GM21737 (cell line): ENCODE measurements around the gene IGF2.

Experiments used
- ATAC-seq: cut with Tn5 transposase; IDR thresholded peaks from one replicate; pipeline ENCODE4 v1.9.1; 2021; ENCODE audit warnings: mild to moderate bottlenecking, moderate library complexity; ENCODE audit not compliant: unreplicated experiment

The IGF2 gene

DNA sequence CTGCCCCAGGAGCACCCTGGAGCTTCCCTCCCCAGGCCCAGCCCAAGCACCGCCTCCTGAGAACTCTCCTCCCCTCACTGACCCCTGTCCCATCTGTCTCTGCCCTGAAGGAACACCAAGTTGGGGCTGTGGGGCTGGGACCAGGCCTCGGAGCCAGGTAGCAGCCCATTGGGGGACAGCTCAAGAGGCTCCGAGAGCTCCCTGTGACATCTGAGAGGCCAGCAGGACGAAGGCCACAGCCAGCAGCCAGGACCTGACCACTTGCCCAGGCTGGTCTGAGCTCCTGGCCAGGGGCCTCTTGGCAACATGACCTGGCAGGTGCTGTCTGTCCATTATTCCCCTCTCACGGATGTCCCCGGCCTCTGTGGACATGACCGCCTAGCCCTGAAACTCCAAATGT lies 33.7 kb downstream of the IGF2 start:
- ATAC-seq = no peak

DNA sequence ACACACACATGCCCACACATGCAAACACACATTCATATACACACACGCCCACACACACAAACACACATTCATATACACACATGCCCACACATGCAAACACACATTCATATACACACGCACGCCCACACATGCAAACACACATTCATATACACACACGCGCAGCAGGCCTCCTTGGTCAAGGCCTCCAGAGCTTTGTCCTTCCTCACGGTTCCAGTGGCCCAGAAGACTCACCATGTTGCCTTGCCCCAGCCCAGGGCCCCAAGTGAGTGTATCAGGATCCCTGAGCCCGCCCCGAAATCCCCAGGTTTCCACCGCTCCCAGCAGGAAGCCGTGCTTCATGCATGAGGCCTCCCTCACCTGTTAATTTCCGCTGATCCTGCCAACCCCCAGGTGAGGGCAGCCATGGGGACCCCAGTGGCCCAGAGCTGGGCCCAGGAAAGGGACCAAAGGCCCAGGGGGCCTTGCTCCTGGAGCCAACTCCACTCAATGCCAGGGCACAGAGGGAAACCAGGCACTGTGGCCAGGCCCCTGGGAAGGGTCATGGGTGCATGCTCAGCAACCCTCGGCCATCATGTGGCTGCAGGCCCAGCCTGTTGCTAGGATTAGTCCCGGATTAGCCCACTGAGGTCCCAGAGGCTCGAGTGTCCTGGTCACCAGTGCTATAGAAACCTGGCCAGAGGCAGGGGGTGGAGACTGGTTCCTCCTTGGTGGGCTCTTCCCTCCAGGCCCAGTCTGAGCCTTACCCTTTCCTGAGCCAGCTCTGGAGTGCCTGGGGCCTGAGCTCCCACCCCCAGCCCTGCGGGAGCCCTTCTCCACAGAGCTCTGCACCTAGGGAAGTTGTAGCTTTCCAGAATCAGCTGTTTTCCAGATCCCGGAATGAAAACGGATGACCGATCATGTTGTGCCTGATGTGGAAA lies 34.4 kb downstream of the IGF2 start:
- ATAC-seq = no peak

DNA sequence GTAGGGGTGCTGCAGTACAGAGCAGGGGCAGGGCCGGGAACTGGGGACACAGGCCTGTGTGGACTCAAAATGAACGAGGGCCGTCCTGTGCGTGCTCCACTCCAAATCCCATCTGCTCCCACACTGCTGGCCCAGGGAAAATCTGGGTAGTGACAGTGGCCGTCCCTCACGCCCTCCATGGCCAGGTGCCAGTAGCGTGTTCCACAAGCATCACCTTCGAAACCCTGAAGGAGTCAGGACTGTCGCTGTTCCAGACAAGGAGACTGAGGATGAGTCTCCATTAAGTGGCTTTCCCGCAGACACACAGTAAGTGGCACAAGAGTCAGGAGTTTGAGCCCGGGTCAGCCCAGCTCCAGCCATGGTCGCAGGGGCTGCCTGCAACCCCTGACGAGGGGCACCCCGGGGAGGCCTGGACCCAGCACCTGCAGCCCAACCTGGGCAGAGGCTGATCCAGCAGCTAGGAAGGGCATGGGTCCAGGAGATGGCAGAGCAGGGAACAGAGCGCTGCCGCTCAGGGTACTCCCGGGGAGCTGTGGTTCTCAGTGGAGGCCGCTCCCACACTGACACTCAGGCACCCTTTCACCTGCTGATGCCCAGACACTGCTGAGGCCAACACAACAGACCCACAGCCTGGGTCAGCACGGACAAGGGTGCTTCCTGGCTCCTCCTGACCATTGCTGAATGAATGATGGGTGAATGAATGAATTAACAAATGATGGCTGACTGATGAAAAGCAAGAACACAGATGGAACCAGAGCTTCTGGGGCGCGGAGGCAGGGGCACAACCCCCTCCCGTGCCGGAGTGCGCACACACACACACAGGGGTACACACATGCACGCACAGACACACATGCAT lies 35.3 kb downstream of the IGF2 start:
- ATAC-seq = no peak

DNA sequence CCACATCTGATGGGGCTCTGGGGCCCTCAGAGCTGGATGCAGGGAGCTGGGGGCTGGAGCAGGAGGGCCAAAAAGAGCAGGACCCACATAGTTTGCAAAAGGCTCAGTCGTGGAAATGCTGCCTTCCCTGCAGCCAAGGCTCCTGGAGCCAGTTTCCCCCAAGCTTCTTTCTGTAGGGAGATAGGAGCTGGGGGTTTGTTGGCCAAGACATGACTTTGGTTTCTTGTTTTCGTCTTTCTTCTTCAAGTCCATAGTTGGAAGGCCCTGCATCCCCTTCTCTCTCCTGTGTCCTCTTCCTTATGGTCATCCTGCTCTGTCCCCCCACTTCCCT lies 36.3 kb downstream of the IGF2 start:
- no peak for ATAC-seq

DNA sequence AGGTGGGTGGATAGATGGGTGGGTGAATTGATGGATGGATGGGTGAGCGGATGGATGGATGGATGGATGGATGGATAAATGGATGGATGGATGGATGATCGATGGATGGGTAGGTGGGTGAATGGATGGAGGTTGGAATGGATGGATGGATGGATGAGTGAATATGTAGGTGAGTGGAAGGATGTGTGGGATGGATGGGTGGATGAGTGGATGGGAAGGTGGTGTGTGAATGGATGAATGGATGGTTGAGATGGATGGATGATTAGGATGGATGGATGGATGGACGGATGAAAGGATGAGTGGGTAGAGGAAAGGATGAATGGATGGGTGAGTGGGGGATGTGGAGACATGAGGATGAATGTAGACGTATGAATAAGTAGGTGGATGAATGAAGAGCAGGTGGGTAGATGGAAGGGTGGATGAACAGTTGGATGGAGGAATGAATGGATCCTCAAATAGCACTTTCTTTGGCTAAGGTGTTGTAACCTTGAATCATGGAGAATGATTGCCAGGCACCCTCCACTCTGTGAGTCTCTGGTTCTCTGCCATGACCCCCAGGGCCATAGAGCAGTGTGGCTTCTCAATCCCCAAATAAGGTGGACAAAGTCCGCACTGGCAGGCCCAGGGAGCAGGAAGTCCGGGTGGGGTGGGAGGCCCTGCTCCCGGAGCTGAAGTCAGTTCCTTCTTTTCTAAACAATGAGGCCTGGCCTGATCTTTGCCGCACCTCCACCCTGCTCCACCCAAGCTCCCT lies 36.9 kb downstream of the IGF2 start:
- no peak for ATAC-seq

DNA sequence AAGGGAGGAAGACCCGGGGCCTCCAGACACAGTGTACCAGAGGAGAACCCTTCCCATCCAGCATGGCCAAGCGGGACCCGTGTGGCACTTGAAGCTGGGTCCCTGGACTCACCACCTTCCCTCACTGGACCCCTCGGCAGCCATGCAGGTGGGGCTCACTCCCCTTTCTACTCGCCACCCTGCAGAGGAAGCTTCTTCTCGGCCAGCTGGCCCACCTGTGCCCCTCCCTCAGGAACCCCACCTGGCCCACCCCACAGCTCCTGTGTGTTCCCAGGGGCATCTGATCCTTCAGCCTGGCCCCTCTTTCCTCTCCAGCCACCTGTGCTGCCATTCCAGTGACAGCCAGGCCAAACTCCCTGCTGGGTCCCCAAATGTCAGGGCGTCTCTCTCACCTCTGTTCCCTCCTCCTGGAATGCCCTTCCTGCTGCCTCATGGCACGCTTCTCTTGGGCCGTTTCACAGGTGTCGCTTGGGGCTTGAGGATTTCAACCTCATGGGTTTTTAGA lies 38.0 kb downstream of the IGF2 start:
- ATAC-seq = no peak

DNA sequence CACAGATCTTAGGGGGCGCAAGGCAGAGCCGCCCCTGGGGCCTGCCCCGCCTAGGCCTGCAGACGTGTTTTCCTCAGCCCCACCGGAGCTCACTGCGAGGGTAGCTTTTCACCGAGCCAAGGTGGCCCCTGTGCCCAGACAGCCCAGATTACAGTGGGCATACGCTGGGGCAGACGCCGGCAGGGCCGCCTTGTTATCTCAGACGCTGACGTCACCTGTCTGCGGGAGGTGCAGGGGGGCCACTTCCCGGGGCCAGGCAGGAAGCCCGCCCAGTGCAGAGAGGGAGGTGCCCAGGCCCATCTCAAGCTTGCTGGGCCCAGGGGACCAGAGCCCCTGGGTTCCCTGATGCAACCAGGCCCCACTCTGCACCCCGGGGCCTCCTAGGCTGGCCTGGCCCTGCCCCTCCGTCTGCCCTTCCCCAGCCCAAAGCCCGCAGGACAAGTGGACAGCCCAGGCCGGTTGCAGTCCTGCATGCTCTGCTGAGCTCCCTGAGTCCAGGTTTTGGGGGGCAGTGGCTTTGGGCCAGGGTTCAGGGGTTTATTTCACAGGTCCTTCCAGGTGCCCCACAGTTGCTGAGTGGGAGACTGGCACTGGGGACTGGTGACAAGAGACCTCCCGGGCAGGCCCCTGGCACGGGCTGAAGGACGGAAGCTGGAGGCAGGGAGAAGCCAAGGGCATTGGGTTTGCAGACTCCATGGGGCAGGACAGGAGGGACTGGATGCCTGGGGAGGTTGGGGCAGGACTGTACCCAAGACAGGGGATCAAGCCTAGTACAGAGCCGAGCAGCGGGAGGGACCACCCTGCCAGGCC lies 38.6 kb downstream of the IGF2 start:
- no peak for ATAC-seq

DNA sequence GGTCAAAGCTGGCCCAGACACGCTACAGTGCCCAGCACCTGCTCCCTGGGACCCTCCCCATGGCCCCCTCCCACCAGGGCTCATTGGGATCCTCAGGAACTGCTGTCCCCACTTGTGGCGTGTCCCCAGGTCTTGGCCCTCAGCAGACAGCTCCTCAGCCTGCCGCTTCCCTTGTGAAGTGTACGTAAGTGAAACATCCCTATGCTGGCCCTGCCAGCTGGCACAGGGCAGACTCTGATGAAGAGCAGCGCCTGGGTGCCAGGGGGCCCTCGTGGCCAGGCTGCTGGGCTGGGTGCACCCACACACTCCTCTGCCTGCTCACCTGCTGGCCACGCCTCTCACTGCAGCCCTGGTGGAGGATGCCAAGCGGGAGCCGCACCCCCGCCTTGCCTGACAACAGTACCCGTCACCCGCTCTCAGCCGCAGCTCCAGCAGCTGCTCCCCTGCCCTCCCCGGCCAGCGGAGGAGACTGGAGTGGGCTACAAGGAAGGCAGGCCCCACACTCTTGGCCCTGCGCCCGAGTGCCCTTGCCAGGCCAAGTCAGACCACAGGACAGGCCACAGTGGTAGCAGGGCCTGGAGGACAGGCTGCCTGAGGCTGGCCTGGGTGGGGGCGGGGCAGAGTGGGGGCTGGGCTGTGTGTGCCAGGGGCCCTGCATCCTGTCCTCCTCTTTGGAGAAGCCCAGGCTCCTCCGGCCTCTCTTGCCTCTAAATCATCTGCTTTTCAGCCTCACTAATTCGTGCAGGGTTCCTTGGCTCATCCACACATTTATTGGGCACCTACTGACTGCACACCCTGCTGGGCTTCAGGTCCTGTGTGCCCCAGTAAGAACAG lies 39.5 kb downstream of the IGF2 start:
- no peak for ATAC-seq

DNA sequence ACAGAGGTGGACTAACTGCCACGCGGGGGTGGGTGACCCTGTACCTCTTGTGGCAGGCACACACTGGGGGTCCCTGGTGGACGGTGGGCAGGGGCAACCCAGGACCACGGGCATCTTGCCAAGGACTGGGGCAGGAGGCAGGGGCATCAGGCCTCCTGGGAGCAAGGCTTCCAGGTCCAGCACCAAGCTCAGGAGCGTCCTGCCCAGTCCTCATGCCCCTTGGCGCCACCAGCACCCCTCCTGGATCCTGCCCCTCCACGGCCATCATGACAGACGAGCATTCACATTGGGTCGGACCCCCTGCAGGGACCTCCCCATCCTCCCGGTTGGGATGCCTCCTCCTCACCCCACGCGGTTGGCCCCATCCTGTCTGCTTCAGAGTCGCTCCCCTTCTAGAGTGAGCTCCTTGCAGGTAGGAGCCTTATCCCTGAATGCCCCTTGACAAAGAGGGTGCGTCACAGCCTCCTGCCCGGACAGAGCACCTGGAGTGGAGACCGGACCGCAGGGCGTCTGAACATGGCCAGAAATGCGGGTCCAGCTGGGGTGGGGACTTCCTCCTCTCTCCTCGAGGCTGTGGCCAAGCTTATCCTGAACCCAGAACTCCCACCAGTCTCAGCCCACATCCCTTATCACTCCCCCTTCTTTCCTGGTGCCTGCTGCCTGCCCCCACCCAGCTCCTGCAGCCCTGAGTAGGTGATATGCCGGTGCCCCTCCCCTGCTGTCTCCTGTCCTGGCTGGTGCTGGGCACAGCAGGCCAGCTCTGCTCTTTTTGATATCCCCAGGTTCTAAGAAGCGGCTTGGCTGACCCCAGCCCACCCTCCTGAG lies 40.3 kb downstream of the IGF2 start:
- ATAC-seq = no peak

DNA sequence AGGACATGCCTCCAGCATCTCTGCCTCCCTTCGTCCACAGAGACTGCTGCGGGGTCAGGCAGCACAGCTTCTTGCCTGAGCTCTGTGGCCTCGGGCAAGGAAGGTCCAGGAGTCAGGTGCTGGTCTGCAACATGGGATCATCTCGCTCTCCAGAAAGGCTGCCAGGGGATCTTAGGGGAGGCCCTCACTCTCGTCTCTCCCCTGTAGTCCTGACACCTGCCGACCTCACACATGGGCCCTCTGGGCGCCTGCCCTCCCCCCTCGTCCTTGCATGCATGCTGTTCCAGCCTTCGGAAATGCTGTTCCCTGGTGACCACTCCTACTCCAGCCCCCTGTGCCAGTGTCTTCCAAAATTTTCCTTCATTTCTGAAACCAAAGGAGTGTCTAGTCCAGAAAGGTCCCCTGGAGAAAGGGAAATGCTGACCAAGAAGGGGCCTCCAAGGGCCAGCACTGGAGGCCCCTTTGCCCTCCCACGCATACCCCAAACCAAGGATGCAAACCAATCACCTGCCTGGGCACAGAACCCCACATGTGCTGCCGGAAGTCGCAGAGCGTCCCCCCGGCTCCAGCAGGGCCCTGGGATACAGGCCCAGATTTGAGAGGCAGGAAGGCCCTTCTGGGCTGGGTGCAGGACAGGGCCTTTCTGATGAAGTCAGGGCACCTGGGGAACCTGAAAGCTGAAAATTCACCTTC lies 41.0 kb downstream of the IGF2 start:
- ATAC-seq = no peak

DNA sequence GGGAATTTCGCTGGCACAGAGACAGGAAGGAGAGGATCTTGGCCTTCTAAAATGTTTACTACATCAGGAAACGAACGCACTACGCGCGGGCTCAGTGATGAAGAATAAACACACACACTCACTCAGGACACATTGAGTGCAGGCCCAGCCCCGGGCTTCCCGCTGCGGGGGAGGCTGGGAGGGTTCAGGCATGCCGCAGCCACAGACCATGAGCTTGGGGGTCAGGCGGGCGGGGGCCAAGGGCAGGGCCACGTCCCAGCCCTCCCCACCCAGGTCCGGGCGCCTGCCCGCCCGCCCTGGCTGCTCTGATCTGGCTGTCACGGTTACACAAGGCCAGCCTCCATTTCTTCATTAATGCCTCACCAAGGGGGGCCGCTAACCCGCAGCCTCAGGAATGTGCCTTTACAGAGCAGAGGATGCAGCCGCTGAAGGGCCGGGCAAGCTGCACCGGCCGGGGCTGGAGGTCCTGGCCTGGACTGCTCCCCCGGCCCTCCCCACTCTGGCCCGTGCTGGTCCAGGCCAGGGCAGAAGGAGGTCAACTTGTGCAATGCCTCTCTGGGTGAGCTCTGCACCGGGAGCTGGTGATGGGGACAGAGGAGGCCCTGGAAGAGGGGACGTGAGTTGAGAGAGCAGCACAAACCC lies 41.7 kb downstream of the IGF2 start:
- no peak for ATAC-seq

DNA sequence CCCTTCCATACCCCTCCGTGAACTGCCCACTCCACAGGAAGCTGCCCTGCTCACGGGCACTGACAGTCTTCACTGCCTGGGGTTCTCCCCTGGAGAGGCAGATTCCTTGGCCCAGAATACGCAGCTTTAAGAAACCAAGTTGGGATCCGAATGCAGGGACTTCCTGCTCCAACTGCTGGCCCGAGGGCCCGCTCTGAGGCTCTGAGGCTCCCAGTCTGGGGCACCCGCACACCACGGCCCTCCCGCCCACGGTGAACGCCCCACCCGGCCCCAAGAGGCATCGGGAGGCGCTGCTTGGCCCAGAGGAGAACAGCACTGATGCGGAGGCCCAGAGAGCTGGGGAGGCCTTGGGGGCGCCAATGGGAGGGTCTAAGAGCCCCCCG lies 42.3 kb downstream of the IGF2 start:
- no peak for ATAC-seq

DNA sequence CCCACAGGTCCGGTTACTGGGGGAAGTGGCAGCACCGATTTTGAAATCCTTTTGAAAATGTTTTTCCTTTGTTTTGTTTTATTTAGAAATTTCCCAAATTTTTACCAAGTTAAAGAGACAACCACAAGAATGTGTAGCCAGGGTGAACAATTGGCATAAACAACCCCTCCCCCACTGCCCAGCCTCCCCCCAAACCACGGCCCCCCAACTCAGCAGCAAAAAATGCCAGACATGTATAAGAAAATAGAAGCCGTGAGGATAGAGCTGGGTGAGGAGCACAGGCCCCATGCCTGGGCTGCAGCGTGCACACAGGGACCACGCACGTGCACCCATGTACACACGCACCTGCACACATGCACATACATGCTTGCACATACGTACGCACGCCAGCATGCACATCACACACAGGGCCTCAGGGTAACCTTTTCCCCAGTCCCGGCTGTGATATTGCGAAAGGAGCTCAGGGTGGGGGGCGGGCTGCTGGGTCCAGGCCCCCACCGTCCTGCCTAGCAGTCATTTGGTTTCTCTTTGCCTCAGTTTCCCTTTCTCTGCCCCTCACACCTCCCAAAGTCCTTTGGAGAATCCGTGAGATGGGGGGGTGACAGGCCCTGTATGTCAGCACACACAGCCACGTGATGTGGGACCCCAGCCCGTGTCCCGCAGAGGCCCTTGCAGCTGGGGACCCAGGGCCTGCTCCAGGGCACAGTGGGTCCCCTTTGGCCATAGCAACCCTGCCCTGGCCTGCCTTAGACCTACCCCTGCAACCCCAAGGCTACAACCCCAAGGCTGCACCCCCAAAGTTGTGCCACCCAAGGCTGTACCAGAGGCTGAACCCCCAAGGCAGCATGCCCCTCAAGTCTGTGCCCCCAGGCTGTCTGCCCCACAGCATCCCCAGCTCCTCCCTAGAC lies 42.9 kb downstream of the IGF2 start:
- no peak for ATAC-seq

DNA sequence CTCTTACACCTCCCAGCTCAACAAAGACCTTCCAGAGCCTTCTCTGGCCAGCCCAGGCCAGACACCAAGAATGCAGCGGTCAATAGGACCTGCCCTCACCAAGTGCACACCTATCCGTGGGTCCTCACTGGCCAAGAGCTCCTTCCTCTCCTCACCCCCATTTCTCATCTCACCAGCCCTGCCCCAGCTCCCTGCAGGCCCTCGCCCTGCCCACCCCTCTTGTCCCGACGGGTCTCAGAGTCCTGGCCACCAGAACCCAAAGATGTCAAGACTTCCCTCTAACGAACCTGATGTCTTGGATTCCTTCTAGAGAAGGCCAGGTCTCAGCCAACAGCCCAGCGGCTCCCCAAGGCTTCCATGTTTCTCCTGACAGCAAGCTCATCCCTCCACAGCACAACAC lies 43.6 kb downstream of the IGF2 start:
- ATAC-seq = no peak

DNA sequence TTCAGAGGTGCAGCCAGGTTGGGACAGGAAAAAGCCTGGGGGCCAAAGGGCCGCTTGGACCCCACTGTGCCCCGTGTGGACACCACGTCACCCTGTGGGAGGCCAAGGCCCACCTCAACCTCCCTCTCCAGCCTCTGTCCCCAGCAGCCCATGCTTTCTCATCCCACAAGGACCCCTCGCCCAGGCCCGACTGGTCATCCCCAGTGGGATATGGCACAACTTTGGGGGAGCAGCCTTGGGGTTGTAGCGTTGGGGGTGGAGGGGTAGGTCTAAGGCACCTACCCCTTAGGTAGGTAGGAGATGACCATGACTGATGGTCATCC lies 44.0 kb downstream of the IGF2 start:
- no peak for ATAC-seq

DNA sequence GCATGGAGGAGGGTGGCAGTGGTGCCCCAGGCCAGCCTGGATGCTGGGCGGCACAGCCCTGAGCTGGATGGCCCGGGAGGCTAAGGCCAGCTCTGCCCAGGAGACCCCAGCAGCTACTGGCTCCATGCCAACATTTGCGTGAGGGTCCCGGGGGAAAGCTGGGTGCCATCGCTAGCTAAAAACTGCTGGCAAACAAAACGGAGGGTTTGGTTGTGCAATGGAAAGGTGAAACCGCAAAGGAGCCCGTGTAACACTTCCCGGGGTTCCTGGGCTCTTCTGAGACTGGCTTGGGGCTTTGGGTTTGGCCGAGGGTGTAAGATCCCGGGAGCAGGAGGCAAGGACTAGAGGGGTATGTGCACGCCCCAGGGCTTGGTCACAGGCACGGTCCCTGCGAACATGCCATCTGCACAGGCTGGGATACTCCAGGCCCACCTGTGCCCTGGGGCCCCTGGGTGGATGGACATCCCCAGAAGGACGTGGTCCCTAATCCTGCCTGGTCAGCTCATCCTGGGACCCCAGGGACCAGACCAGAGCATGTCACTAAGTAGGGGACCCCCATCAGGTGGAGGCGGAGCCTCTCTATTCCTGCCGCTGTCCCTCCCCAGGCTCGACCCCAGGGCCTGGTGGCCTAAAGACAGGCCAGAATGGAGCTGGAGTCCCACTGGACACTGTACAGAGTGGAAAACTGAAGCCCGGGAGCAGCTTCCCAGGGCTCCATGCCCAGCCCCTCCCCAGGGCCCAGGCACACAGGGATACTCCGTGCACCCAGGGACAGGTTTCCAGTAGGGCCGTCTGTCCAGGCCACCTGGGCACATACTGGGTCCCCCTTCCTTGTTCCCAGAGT lies 44.6 kb downstream of the IGF2 start:
- no peak for ATAC-seq
